ENCODE measurements around the gene NFATC3. TPM values are rescaled to one million over a fixed set of nuclear protein-coding genes. Genes with fewer than 3 reads are reported as not detected.

NFATC3 gene
- total and polyA plus RNA-seq, 8 donors = 5.5 to 385 (median 20.6) TPM

- WGBS, 5 donors = 82 to 100% (median 85%) methylated on average over 2 of the region's 2 CpGs
- Histone ChIP-seq H3K9me3 (no peaks in the 10 kb centered on the region), H3K36me3 (peaks cover 0 to 47% (median 39%) of the 10 kb centered on the region in 4 donors), H3K4me1 (peaks cover 0 to 23% (median 3%) of the 10 kb centered on the region in 4 donors), H3K4me3 (no peak overlapping the region), H3K27me3 (no peaks in the 10 kb centered on the region), H3K27ac (no peak overlapping the region)
- no peak for DNase-seq
- intact Hi-C loops (cut with DNase I; ENCODE audit: low total_unique reads) = loop anchor here (5.0 kb wide), 1 partner anchor 159 kb away; the partner anchor contains the start of gene NRN1L
- no peak for TF ChIP-seq EP300 (IDR thresholded peaks at IDR 0.05)
- TF ChIP-seq, protein P1, sequence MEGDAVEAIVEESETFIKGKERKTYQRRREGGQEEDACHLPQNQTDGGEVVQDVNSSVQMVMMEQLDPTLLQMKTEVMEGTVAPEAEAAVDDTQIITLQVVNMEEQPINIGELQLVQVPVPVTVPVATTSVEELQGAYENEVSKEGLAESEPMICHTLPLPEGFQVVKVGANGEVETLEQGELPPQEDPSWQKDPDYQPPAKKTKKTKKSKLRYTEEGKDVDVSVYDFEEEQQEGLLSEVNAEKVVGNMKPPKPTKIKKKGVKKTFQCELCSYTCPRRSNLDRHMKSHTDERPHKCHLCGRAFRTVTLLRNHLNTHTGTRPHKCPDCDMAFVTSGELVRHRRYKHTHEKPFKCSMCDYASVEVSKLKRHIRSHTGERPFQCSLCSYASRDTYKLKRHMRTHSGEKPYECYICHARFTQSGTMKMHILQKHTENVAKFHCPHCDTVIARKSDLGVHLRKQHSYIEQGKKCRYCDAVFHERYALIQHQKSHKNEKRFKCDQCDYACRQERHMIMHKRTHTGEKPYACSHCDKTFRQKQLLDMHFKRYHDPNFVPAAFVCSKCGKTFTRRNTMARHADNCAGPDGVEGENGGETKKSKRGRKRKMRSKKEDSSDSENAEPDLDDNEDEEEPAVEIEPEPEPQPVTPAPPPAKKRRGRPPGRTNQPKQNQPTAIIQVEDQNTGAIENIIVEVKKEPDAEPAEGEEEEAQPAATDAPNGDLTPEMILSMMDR (IDR thresholded peaks at IDR 0.05) = no peak
- no peak for TF ChIP-seq POLR2A (IDR thresholded peaks at IDR 0.05)
- TF ChIP-seq POLR2AphosphoS5 (IDR thresholded peaks at IDR 0.05) = no peak
Measured at GRCh38 chr16:68041783-68042182, 43.4 kb upstream of the NFATC3 start.

DNA sequence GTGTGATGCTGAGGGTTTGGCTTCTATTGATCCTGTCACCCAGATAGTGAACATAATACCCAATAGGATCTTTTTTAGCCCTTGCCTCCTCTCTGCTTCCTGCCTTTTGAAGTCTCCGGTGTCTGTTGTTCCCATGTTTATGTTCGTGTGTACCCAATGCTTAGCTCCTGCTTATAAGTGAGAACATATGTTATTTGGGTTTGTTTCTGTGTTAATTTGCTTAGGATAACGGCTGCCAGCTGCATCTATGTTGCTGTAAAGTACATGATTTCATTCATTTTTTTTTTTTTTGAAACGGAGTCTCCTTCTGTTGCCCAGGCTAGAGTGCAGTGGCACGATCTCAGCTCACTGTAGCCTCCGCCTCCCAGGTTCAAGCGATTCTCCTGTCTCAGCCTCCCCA is 39.1 kb upstream of the NFATC3 start:
- no peak for DNase-seq
- Histone ChIP-seq H3K9me3 (no peaks in the 10 kb centered on the region), H3K27ac (no peak overlapping the region), H3K4me3 (no peak overlapping the region), H3K36me3 (peaks cover 8 to 60% (median 50%) of the 10 kb centered on the region in 4 donors), H3K4me1 (peaks cover 0 to 4% (median 0%) of the 10 kb centered on the region in 4 donors), H3K27me3 (no peaks in the 10 kb centered on the region)
- TF ChIP-seq, protein P1 (IDR thresholded peaks at IDR 0.05) = no peak
- TF ChIP-seq EP300 (IDR thresholded peaks at IDR 0.05) = no peak
- no peak for TF ChIP-seq POLR2A (IDR thresholded peaks at IDR 0.05)
- no peak for TF ChIP-seq POLR2AphosphoS5 (IDR thresholded peaks at IDR 0.05)
- intact Hi-C loops (cut with DNase I; ENCODE audit: low total_unique reads) = no loop called here
- WGBS, 5 donors = 83 to 90% (median 88%) methylated on average over 7 of the region's 7 CpGs

DNA sequence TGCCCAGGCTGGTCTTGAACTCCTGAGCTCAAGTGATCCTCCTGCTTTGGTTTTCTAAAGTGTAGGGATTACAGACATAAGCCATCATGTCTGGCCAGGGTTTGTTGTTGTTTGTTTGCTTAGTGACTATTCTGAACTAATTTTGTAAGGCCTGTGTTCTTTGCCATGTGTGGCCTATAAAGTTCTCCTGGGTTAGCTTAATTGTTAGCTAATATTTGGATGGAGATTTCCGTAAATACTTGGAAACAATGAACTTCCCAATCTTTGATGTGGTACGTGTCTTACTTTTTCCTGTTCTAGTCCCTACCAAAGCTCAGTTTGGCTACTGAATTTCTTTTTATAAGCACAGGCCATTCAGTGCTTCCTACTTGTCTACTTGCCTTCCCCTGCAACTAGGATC is 37.2 kb upstream of the NFATC3 start:
- intact Hi-C loops (cut with DNase I; ENCODE audit: low total_unique reads) = no loop called here
- no peak for DNase-seq
- TF ChIP-seq POLR2A (IDR thresholded peaks at IDR 0.05) (no peak), EP300 (IDR thresholded peaks at IDR 0.05) (no peak), POLR2AphosphoS5 (IDR thresholded peaks at IDR 0.05) (no peak)
- TF ChIP-seq, protein P1 (IDR thresholded peaks at IDR 0.05) = no peak
- Histone ChIP-seq H3K27ac (no peak overlapping the region), H3K36me3 (peaks cover 8 to 71% (median 58%) of the 10 kb centered on the region in 4 donors), H3K4me3 (no peak overlapping the region), H3K9me3 (no peaks in the 10 kb centered on the region), H3K27me3 (no peaks in the 10 kb centered on the region), H3K4me1 (no peaks in the 10 kb centered on the region)
- WGBS, 5 donors = 74 to 85% (median 79%) methylated on average over 2 of the region's 2 CpGs

GRCh38 chr16:68049449-68049848 is 35.7 kb upstream of the NFATC3 start:
- 91 to 96% (median 95%) methylated on average over 2 of the region's 2 CpGs; no CpG with 5 or more reads in 1 of the 5 donors for WGBS, 5 donors
- intact Hi-C loops (cut with DNase I; ENCODE audit: low total_unique reads) = no loop called here
- Histone ChIP-seq H3K4me1 (no peaks in the 10 kb centered on the region), H3K4me3 (no peak overlapping the region), H3K27ac (no peak overlapping the region), H3K36me3 (peaks cover 15 to 80% (median 71%) of the 10 kb centered on the region in 4 donors), H3K27me3 (no peaks in the 10 kb centered on the region), H3K9me3 (no peaks in the 10 kb centered on the region)
- no peak for DNase-seq
- TF ChIP-seq EP300 (IDR thresholded peaks at IDR 0.05) (no peak), POLR2AphosphoS5 (IDR thresholded peaks at IDR 0.05) (no peak), POLR2A (IDR thresholded peaks at IDR 0.05) (no peak)
- TF ChIP-seq, protein P1 (IDR thresholded peaks at IDR 0.05) = no peak
